Stimulated activated CD4-positive, alpha-beta T cell treated with anti-CD3 and anti-CD28 coated beads, Interleukin-2, amount 100 ng/mL, for 4 hours (primary cell): ENCODE data around the gene LCN12.
"Not testable (repeated sequence)": the region's sequence is repeated elsewhere in the genome, so short reads cannot be mapped to it uniquely, and the experiment has no call there.

Experiments
- DNase-seq: peaks from one replicate; pipeline ENCODE4 v3.0.0-alpha.2; 2020; ENCODE audit warnings: low read depth

LCN12 gene

GRCh38 chr9:136991993-136992818 lies 40.1 kb downstream of the LCN12 start, which contains the start of gene PAXX:
Gene PAXX (plus strand): TSS chr9:136992422. CDS start chr9:136992444, 22 bp downstream.
- DNase-seq: peak; percentile 89

GRCh38 chr9:136992819-136993369 lies 40.8 kb downstream of the LCN12 start:
- no peak for DNase-seq

- no peak for DNase-seq
Observed at GRCh38 chr9:136994180-136994887, 42.3 kb downstream of the LCN12 start.

GRCh38 chr9:136994888-136995230 lies 42.8 kb downstream of the LCN12 start:
- DNase-seq: no peak

- no peak for DNase-seq
Observed at GRCh38 chr9:136995362-136995761, 43.3 kb downstream of the LCN12 start.

- DNase-seq: no peak
Observed at GRCh38 chr9:136995772-136996311, 43.8 kb downstream of the LCN12 start.

GRCh38 chr9:136996361-136997292 lies 44.6 kb downstream of the LCN12 start, which contains the start of gene CLIC3:
Gene CLIC3 (minus strand): TSS chr9:136996568. CDS start chr9:136996543, 25 bp downstream.
- DNase-seq: no peak

GRCh38 chr9:136997371-136997770 lies 45.3 kb downstream of the LCN12 start:
- no peak for DNase-seq

- DNase-seq: no peak
Observed at GRCh38 chr9:136997830-136998234, 45.8 kb downstream of the LCN12 start.

GRCh38 chr9:137000177-137000930 lies 48.3 kb downstream of the LCN12 start:
- DNase-seq: no peak

GRCh38 chr9:137001857-137002645 lies 50.0 kb downstream of the LCN12 start:
- DNase-seq: no peak

- DNase-seq: no peak
Observed at GRCh38 chr9:137002646-137003041, 50.6 kb downstream of the LCN12 start.

- DNase-seq: not testable (repeated sequence)
Observed at GRCh38 chr9:137004285-137004684, 52.2 kb downstream of the LCN12 start.
